M059J (cell line): ENCODE results near the gene RC3H1. TPM values are rescaled to one million over a fixed set of nuclear protein-coding genes. Genes with fewer than 3 reads are reported as not detected.
"Not testable (repeated sequence)": the region's sequence is repeated elsewhere in the genome, so short reads cannot be mapped to it uniquely, and the experiment has no call there.

Source experiments
- DNase-seq: peaks from one replicate; pipeline ENCODE4 v3.0.0-alpha.2; 2012; ENCODE audit warnings: low read depth
- total RNA-seq: library from RNA; depleted of rRNA; stranded (reverse); fragments of >200 nt; shearing (Covaris generic); gene quantifications from 2 replicates; pipeline ENCODE4 v1.2.3, GENCODE V29; 2014

RC3H1 gene
- total RNA-seq, 1 experiment from 2014 or later = 13.1 TPM

DNA sequence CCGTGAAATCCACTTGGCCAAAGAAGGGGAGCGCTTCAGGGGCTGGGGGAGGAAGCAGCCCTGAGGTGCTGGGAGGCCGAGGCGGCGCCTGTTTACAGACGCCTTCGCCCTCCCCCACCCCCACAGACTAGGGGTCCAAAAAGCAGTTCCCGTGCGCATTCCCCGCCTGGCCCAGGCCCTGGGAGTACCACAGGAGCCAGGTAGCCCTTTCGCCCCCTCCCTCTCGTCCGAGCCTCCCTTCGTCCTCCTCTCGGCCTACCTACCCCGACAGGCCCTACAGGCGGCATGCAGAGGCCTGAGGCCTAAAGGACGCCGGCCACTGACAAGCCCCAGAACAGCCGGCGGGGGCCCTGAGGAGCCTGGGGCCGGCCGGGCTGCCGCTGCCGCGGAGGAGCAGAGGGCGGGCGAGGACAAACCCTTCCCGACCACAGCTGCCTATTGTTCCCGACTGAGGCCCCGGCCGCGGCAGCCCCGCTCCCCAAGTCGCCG is 522 bp downstream of the RC3H1 start:
- DNase-seq = peak; percentile 61

DNA sequence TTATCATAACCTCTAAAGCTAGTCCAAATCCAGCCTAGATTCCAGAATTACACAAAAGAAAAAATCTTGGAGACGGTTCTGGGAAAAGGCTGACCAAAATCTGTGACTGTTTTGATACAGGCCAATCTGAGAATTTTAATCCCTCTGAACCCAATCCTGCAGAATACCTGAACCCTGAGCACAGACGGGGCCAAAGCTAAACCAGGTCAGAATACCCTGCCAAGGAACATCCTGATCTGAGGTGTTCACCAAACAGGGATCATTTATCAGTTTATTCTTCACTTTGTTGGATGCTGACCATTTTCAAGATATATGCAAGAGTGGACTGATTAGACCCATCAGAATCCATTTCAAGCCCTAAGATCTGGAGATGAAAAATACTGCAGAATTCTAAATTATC is 3.6 kb downstream of the RC3H1 start:
- no peak for DNase-seq

DNA sequence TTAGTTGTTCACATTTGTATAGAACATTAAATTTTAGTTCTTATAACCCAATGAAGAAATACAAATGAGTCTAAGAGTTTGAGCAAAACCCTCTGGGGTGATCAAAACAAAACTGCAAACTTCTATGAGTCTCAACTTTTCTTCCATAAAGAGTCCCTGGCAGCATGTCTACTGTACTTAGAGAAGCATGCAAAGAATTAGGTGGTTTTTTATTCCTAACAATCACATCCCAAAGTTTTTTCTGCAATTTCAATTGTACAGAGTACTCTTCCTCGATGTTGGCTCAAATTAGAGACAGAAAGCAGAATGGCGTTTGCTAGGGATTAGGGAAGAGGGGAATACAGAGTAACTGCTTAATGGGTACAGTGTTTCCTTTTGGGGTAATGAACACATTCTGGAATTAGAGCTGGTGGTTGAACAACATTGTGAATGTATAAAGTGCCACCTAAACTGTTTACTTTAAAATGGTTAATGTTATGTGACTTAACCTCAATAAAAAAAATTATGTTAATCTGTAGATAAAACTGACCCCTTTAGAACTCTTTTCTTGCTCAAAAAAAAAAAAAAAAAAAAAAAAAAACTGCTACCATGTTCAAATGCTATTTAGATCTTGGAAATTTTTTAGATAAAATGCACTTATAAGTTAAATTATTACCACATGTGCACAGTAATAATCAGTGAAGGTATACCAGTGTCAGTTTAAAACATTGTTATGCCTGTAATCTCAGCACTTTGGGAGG is 4.8 kb downstream of the RC3H1 start:
- no peak for DNase-seq

DNA sequence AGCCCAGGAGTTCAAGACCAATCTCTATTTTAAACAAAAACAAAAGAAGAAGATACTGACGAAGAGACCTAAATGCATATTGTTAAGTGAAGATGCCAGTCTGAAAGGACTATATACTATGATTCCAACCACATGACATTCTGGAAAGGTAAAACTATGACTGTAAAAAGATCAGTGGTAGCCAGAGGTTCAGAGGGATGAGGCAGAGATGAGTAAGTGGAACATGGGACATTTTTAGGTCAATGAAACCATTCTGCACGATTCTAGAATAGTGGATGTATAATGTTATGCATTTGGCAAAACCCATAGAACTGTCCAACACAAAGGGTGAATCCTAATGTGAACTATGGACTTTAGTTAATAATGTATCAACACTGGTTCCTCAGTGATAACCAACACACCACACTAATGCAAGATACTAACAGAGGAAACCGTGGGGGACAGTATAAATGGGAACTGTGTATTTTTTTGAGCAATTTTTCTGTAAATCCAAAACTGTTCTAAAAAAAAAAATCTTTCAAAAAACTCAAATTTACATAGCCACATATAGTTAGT is 8.2 kb downstream of the RC3H1 start:
- DNase-seq = no peak

DNA sequence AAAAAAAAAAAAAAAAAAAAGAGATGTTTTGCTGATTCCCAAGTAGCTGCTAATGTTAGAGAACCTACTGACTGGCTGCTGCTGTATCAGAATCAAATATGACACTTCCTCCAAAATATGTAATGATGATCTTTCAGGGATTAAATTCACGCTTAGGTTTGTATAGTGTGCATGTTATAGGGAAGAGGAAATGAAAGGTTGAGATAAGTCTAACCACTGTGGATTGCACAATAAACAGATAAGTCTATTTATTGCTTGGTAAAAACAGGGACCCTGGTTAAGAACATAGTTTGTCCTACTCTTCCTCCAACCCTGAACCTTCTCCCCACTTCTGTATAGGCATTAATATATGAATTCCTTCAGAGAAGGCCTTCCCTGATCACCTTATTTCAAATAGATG is 13.2 kb downstream of the RC3H1 start:
- no peak for DNase-seq

DNA sequence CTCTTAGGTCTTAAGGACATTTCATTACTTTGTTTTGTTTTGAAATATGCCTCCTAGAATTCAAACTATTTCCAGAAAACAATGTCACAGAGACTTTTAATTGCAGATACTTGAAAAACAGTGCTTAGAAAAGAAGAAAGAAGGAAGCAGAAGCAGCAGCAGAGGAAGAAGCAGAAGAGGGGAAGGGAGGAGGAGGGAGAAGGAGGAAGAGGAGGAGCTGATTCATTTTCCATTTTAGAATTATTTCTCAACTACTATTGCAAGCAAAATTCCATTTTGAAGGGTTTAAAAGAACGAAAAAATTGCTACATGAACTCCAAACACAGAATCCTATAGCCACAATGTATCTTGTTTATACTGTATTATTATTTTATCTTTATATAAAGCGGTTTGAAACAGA is 13.9 kb downstream of the RC3H1 start:
- DNase-seq = no peak

DNA sequence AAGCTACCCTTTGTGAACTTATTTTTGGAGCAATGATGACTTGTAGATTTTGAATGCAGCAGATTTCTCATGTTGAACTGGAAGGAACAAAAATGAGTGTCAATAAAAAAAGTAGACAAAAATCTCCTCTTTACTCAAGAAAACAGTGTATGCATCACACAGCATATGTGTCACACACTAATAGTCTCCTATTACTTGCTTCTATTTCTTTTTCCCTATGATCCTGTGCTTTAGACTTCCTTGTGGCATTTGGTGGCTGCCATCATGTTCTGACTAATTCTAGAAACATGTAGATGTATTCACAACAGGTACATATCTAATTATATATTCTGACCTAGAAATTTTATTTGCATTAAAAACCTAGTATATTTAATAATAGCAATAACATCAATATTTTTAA is 14.3 kb downstream of the RC3H1 start:
- peak; percentile 61 for DNase-seq

DNA sequence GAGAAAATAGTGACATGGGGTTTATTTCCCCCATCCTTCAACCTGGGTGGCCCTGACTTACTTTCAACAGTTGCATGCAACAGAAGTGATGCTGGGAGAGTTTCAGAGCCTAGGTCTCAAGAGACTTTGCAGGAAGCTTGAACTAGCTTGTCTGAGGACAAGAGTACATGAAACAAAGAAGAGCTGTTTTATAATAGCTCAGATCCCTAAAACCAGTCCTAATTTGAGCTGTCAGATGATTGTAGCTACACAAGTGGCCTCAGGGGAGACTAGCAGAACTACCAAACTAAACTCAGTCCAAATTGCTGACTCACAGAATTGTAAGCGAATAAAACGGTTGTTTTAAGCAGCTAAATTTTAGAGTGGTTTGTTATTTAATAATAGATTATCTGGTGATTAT is 17.1 kb downstream of the RC3H1 start:
- DNase-seq = peak; percentile 62

DNA sequence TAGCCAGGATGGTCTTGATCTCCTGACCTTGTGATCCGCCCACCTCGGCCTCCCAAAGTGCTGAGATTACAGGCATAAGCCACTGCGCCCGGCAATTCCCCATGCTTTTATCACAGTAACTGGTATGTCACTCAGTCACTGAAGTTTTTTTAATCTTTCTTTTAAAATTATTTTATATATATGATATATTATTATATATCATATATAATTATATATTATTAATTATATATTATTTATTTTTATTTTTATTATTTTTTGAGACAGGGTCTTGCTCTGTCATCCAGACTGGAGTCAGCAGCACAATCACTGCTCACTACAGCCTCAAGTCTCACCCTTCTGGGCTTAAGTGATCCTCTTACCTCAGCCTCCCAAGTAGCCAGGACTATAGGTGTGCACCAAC is 18.3 kb downstream of the RC3H1 start:
- no peak for DNase-seq

DNA sequence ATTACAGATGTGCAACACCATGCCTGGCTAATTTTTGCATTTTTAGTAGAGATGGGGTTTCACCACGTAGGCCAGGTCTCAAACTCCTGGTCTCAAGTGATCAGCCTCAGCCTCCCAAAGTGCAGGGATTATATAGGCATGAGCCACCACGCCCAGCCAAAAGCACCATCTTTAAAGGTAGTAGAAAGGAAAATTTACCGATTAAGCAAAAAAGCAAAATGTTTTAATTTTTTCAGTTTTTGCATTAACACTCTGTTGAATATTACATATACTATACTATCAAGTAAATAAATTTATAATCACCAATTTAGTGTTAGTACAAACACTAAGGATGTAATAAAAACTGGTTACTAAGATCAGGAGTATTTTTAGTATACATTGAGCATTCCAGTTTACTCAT is 20.6 kb downstream of the RC3H1 start:
- DNase-seq = no peak

DNA sequence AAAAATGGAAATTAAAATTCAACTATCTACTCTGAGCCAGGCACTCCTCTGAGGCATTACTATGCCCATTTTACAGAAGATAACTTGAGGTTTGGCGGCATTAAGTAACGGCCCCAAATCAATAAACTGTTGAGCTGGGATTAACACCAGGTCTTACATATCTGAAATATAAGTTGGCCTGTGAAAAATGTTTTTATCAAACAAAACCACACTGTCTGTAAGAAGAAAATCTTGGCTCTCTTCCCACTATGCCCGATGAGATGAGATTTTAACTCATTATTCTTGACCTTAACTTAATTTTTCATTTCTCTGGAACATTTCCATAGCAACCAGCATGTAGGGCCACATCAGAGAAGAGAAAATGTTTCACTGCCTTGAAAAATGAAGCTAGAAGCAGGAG is 21.8 kb downstream of the RC3H1 start:
- no peak for DNase-seq

DNA sequence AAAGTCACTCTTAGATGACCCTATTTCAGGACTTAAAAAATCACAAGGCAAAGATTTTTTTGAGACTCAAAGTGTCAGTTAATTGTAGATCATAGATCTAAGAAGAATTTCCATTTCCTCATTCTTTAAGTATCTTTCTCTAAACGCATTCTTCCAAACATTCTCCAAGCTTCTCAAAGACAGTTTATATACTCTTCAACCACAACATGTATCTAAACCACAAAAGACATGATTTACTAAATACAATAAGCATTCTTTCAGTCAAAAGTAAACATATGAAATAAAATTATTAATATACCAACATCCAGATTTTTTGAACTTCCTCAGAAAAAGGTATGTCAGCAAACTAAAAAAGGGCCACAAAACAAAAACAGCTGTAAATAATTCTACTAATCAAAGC is 24.4 kb downstream of the RC3H1 start:
- peak; percentile 21 for DNase-seq

DNA sequence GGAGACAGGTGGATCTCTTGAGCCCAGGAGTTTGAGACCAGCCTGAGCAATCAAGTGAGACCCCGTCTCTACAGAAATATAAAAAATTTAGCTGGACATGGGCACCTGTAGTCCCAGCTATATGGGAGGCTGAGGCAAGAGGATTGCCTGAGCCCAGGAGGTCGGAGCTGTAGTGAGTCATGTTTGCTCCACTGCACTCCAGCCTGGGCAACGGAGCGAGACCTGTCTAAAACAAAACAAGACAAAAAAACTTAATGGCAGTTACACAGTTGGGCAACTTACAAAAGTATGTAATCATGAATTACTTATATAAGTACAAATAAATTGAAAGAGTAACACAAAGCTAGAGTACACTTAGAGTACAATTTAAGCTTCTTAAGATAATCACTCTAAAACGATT is 25.2 kb downstream of the RC3H1 start:
- DNase-seq = no peak

DNA sequence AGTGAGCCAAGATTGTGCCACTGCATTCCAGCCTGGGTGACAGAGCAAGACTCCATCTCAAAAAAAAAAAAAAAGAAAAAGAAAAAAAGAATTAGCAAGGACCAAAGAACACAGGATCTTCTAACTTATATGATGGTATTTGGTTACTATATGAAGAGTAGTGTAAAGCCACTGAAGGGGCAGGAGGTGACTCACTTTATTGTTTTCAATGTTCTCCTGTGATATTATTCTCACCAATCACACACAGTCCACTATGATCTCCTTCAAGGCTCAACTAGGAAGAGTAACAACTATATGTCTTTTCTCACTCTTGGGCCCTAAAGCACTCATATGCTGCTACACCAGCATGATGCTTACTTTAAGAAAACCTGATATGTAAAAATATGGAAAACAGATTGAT is 26.7 kb downstream of the RC3H1 start:
- DNase-seq = no peak

DNA sequence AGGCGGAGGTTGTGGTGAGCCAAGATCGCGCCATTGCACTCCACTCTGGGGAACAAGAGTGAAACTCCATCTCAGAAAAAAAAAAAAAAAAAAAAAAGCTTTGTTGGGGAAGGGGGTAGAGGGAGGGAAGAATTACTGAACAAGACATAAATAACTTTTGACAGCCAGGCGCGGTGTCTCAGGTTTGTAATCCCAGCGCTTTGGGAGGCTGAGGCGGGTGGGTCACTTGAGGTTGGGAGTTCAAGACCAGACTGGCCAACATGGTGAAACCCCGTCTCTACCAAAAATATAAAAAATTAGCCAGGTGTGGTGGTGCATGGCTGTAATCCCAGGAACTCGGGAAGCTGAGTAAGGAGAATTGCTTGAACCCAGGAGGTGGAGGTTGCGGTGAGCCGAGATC is 28.2 kb downstream of the RC3H1 start:
- DNase-seq = not testable (repeated sequence)

DNA sequence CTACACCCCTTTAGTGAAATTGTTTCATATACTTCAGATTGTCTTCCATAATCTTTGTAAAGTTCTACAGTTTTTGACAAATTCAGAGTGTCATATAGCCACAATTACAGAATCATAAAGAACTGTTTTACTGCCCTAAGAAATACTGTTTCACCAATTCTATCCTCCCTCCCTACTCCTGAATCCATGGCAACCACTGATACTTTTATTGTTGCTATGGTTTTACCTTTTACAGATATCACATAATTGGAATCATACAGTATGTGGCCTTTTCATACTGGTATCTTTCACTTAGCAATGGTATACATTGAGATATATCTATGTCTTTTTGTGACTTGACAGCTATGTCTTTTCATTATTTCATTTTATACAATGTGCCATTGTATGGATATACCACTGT is 34.1 kb downstream of the RC3H1 start:
- DNase-seq = no peak

DNA sequence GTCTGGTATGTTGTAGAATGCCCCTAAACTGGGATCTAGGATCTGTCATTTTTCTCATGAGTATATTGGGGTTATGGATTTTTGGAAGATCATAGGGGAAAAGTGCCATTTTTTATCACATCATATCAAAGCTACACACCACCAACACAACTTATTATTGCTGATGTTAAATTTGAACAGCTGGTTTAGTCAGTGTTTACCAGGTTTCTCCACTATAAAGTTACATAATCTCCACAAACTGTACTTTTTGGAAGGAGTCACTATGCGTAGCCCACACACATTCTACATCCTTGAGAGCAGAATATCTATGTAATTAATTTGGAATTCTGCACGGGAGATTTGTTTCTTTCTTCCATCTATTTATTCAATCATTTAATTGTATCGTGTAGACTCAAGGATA is 35.2 kb downstream of the RC3H1 start:
- DNase-seq = no peak

DNA sequence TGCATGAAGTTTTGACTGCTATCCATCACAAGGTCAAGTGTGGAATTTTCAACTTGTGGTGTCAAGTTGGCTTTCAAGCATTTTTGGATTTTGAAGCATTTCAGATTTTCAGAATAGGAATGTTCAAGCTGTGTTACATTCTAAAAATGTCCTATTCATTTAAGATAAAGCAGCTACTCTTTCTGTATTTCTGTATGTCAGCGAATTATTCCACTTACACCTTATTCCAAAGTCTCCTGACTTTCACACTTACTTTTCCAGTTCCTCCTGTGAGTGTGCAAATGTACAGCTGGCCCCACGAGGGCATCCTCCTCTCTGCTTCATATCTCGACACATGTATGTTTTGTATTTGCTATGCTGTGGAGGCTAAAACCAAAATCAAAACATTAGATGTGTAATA is 51.9 kb downstream of the RC3H1 start:
- no peak for DNase-seq

DNA sequence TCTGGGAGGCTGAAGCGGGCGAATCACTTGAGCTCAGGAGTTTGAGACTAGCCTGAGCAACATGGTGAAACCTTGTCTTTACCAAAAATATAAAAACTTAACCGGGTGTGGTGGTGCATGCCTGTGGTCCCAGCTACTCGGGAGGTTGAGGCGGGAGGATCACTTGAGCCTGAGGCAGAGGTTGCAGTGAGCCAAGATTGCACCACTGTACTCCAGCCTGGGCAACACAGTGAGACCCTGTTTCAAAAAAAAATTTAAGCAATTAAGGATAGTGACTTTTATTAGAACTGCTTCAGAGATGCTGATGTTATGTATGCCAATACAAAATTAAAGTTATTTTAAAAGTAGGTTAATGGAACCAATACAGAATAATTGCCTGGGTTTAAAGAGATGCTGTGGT is 56.3 kb downstream of the RC3H1 start:
- not testable (repeated sequence) for DNase-seq

DNA sequence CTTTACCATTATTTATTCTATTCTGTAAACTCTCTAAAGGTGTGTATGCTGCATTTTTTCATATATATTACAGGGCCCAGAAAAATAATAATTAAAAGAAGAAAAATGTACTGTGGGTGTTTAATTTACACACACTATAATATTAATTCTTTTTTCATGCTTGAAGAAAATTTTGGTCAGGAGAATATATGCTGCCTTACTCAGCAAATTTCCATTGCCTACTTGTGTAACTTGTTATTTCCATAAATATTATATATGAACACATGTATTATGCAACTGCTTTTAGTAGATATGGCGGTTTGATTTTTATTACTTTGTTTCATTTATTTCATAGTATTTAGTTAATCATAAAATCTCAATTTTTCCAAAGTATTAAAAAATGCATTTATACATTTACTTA is 58.7 kb downstream of the RC3H1 start:
- no peak for DNase-seq

DNA sequence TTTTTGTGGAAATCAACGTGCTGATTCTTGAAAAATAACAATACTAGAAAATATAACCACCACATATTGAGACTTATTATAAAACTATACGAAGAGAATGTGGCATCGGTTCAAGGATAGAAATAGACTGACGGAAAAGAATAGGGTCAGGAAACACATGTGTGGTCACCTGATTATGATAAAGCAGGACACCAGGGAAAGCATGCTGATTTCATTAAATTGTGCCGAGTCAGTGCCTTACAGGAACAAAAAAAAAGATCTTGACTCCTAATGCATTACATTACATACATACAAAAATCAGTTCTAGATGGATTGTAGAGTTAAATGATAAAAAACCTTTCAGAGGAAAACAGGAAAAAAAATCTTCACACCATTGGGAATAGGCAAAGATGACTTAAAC is 61.5 kb downstream of the RC3H1 start:
- no peak for DNase-seq

DNA sequence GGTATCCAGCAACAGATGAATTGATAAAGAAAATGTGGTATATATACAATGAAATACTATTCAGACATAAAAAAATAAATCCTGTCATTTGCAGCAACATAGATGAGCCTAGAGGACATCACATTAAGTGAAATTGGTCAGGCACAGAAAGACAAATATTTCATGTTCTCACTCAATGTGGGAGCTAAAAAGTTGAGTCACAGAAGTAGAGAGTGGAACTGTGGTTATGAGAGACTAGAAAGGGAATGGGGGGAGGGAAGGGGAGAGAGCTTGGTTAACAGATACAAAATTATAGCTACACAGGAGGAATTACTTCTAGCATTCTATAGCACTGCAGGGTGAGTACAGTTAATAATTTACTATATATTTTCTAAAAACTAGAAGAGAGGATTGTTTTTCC is 68.0 kb downstream of the RC3H1 start:
- peak; percentile 25 for DNase-seq

DNA sequence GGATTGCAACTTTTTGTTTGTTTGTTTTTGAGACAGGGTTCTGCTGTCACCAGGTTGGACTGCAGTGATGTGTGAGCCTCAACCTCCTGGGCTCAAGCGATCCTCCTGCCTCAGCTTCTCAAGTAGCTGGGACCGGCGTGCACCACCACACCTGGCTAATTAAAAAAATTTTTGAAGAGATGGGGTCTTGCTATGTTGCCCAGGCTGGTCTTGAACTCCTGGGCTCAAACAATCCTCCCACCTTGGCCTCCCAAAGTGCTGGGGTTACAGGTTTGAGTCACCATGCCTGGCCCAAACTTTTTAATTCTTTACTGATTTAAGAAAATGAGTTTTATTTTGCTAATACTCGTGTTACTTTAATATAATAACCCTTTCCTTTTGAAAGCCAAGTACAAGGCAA is 73.6 kb downstream of the RC3H1 start:
- no peak for DNase-seq

DNA sequence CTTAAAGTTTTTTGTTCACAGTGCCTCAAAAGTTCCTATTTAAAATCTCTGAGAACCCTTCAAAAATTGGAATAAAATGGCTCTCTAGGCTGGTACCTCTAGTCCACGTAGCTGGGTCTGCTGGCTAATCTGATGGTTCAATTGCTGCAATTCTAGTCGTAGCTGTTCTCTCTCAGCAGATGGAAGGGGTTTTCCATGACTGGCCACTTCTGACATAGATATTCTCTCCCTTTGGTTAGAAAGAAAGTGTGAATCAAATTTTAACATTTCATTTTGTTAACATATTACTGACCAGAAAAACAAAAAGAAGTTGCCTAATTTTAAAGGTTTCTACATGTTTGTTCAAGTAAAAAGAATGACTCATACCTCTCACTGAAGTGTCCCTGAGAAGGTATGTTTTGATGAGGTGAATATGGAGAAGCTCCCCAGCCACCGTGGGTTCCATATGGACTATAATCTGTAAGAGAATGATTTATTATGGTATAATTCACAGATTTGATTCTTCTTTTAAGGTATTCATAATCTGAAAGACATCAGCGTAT is 75.7 kb downstream of the RC3H1 start:
- DNase-seq = no peak
